ENCODE data around the gene REEP3.
"Not testable (repeated sequence)": the region's sequence is repeated elsewhere in the genome, so short reads cannot be mapped to it uniquely, and the experiment has no call there.

The REEP3 gene

GRCh38 chr10:63651864-63652263 is 130.7 kb downstream of the REEP3 start:
- Histone ChIP-seq H3K4me1 (ENCODE audit: low read length) (no peaks in the 10 kb centered on the region), H3K79me2 (ENCODE audit: low read length) (no peaks in the 10 kb centered on the region), H3K27ac (ENCODE audit: low read length) (no peak overlapping the region), H3K27me3 (replicated peaks; ENCODE audit: insufficient read depth, low read length) (no peaks in the 10 kb centered on the region), H3K4me3 (ENCODE audit: low read length) (no peak overlapping the region), H3K9me2 (replicated peaks; ENCODE audit: insufficient read depth, low read length) (no peaks in the 10 kb centered on the region), H3K36me3 (replicated peaks; ENCODE audit: insufficient read depth, low read length) (no peaks in the 10 kb centered on the region), H3F3A (ENCODE audit: insufficient read depth, low read length) (no peaks in the 10 kb centered on the region), H2AFZ (ENCODE audit: low read length) (no peak overlapping the region), H3K9me3 (replicated peaks; ENCODE audit: insufficient read depth, low read length) (no peaks in the 10 kb centered on the region), H4K20me1 (ENCODE audit: insufficient read depth, low read length) (no peaks in the 10 kb centered on the region), H3K9ac (ENCODE audit: low read length) (no peak overlapping the region), H3K4me2 (ENCODE audit: low read depth, low read length) (no peak overlapping the region)
- no peak for TF ChIP-seq EZH2 (optimal IDR thresholded peaks at IDR 0.05; ENCODE audit: low read depth, low read length)
- TF ChIP-seq EZH2phosphoT487 (IDR thresholded peaks at IDR 0.05; ENCODE audit: low read length), result no peak
- TF ChIP-seq, protein P1, sequence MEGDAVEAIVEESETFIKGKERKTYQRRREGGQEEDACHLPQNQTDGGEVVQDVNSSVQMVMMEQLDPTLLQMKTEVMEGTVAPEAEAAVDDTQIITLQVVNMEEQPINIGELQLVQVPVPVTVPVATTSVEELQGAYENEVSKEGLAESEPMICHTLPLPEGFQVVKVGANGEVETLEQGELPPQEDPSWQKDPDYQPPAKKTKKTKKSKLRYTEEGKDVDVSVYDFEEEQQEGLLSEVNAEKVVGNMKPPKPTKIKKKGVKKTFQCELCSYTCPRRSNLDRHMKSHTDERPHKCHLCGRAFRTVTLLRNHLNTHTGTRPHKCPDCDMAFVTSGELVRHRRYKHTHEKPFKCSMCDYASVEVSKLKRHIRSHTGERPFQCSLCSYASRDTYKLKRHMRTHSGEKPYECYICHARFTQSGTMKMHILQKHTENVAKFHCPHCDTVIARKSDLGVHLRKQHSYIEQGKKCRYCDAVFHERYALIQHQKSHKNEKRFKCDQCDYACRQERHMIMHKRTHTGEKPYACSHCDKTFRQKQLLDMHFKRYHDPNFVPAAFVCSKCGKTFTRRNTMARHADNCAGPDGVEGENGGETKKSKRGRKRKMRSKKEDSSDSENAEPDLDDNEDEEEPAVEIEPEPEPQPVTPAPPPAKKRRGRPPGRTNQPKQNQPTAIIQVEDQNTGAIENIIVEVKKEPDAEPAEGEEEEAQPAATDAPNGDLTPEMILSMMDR (IDR thresholded peaks at IDR 0.05; ENCODE audit: low read length), result no peak
- DNase-seq, result no peak

- Histone ChIP-seq H2AFZ (ENCODE audit: low read length) (no peak overlapping the region), H3F3A (ENCODE audit: insufficient read depth, low read length) (no peaks in the 10 kb centered on the region), H4K20me1 (ENCODE audit: insufficient read depth, low read length) (no peaks in the 10 kb centered on the region), H3K4me2 (ENCODE audit: low read depth, low read length) (no peak overlapping the region), H3K9ac (ENCODE audit: low read length) (no peak overlapping the region), H3K79me2 (ENCODE audit: low read length) (no peaks in the 10 kb centered on the region), H3K36me3 (replicated peaks; ENCODE audit: insufficient read depth, low read length) (no peaks in the 10 kb centered on the region), H3K9me2 (replicated peaks; ENCODE audit: insufficient read depth, low read length) (no peaks in the 10 kb centered on the region), H3K4me3 (ENCODE audit: low read length) (no peak overlapping the region), H3K4me1 (ENCODE audit: low read length) (no peaks in the 10 kb centered on the region), H3K27me3 (replicated peaks; ENCODE audit: insufficient read depth, low read length) (no peaks in the 10 kb centered on the region), H3K27ac (ENCODE audit: low read length) (no peak overlapping the region), H3K9me3 (replicated peaks; ENCODE audit: insufficient read depth, low read length) (no peaks in the 10 kb centered on the region)
- no peak for DNase-seq
- TF ChIP-seq EZH2 (optimal IDR thresholded peaks at IDR 0.05; ENCODE audit: low read depth, low read length) (no peak), EZH2phosphoT487 (IDR thresholded peaks at IDR 0.05; ENCODE audit: low read length) (no peak)
- TF ChIP-seq, protein P1 (IDR thresholded peaks at IDR 0.05; ENCODE audit: low read length), result no peak
Measured at GRCh38 chr10:63653747-63654146, 132.5 kb downstream of the REEP3 start.

DNA sequence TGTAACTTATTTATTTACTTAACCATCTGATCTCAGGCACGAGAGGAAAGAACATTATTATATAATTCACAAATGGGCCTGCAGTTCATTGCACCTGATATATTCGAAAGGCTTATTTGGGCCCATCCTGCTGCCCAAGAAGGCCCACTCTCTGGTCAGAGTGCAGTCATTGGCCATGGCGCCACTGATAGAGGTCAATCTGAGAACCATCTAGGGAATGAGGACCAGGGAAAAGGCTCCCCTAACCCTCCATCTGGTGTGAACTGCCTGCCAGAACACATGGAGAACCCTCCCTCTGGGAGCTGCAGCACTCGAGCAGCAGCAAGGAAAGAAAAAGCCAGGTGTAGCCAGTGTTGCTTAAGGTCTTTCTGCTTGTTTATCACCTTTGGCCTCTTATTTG is 136.6 kb downstream of the REEP3 start:
- no peaks in the 10 kb centered on the region for H3K79me2 ChIP-seq (ENCODE audit: low read length)
- no peak overlapping the region for H3K9ac ChIP-seq (ENCODE audit: low read length)
- no peaks in the 10 kb centered on the region for H3K36me3 ChIP-seq (replicated peaks; ENCODE audit: insufficient read depth, low read length)
- TF ChIP-seq, protein P1 (IDR thresholded peaks at IDR 0.05; ENCODE audit: low read length), result no peak
- no peak for TF ChIP-seq EZH2phosphoT487 (IDR thresholded peaks at IDR 0.05; ENCODE audit: low read length)
- TF ChIP-seq EZH2 (optimal IDR thresholded peaks at IDR 0.05; ENCODE audit: low read depth, low read length), result no peak
- no peaks in the 10 kb centered on the region for H3K9me3 ChIP-seq (replicated peaks; ENCODE audit: insufficient read depth, low read length)
- H3K4me3 ChIP-seq (ENCODE audit: low read length), result no peak overlapping the region
- H4K20me1 ChIP-seq (ENCODE audit: insufficient read depth, low read length), result no peaks in the 10 kb centered on the region
- no peaks in the 10 kb centered on the region for H3F3A ChIP-seq (ENCODE audit: insufficient read depth, low read length)
- H3K4me2 ChIP-seq (ENCODE audit: low read depth, low read length), result no peak overlapping the region
- H3K27ac ChIP-seq (ENCODE audit: low read length), result no peak overlapping the region
- no peak overlapping the region for H2AFZ ChIP-seq (ENCODE audit: low read length)
- H3K4me1 ChIP-seq (ENCODE audit: low read length), result no peaks in the 10 kb centered on the region
- no peaks in the 10 kb centered on the region for H3K9me2 ChIP-seq (replicated peaks; ENCODE audit: insufficient read depth, low read length)
- no peak for DNase-seq
- no peaks in the 10 kb centered on the region for H3K27me3 ChIP-seq (replicated peaks; ENCODE audit: insufficient read depth, low read length)

DNA sequence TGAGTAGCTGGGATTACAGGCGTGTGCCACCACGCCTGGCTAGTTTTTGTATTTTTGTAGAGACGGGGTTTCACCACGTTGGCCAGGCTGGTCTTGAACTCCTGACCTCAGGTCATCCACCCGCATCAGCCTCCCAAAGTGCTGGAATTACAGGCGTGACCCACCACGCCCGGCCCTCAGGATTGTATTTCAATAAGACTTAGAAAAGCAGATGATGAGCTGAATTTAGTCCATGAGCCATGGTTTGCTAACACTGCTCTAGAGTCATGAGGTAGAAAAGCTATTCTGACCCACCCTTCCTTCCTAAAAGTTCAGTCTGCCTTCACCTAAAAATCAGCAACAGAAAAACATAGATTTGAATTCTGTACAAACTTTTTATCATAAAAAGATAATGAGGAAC is 139.7 kb downstream of the REEP3 start:
- H3K79me2 ChIP-seq (ENCODE audit: low read length); H4K20me1 ChIP-seq (ENCODE audit: insufficient read depth, low read length); H3K4me3 ChIP-seq (ENCODE audit: low read length); H3K27me3 ChIP-seq (replicated peaks; ENCODE audit: insufficient read depth, low read length); H3K4me2 ChIP-seq (ENCODE audit: low read depth, low read length); H3K36me3 ChIP-seq (replicated peaks; ENCODE audit: insufficient read depth, low read length); H3F3A ChIP-seq (ENCODE audit: insufficient read depth, low read length); H3K4me1 ChIP-seq (ENCODE audit: low read length); H3K9me3 ChIP-seq (replicated peaks; ENCODE audit: insufficient read depth, low read length); H3K9me2 ChIP-seq (replicated peaks; ENCODE audit: insufficient read depth, low read length); DNase-seq; H3K27ac ChIP-seq (ENCODE audit: low read length); H3K9ac ChIP-seq (ENCODE audit: low read length); H2AFZ ChIP-seq (ENCODE audit: low read length): not testable (repeated sequence)

All from MM.1S (cell line).